HEK293 (cell line): Measurements from ENCODE around the gene KANTR.
"Not testable (repeated sequence)": the region's sequence is repeated elsewhere in the genome, so short reads cannot be mapped to it uniquely, and the experiment has no call there.

Source experiments
- KLF10 ChIP-seq: fragments of 450-650 bp; IDR thresholded peaks from 2 replicates; pipeline ENCODE4 v1.5.1; 2018; ENCODE audit warnings: missing biosample characterization, mild to moderate bottlenecking, missing genetic modification characterization
- ZBTB6 ChIP-seq: fragments of 450-650 bp; formaldehyde crosslinking; IDR thresholded peaks from 2 replicates; pipeline ENCODE4 v1.5.1; 2017; ENCODE audit warnings: missing biosample characterization, missing genetic modification characterization
- ZFP37 ChIP-seq: fragments of 450-650 bp; formaldehyde crosslinking; IDR thresholded peaks from 2 replicates; pipeline ENCODE4 v1.5.1; 2016; ENCODE audit warnings: missing biosample characterization, missing genetic modification characterization
- ZNF768 ChIP-seq: fragments of 450-650 bp; formaldehyde crosslinking; IDR thresholded peaks from 2 replicates; pipeline ENCODE4 v1.5.1; 2018; ENCODE audit warnings: missing biosample characterization, mild to moderate bottlenecking, missing genetic modification characterization
- ZSCAN16 ChIP-seq: fragments of 450-650 bp; formaldehyde crosslinking; IDR thresholded peaks from 2 replicates; pipeline ENCODE4 v1.5.1; 2016; ENCODE audit warnings: missing biosample characterization, missing genetic modification characterization
- TF ChIP-seq, protein P1 (sequence below): fragments of 450-650 bp; formaldehyde crosslinking; IDR thresholded peaks from 2 replicates; pipeline ENCODE4 v1.5.1; 2016; ENCODE audit warnings: missing biosample characterization, missing genetic modification characterization

DNA sequence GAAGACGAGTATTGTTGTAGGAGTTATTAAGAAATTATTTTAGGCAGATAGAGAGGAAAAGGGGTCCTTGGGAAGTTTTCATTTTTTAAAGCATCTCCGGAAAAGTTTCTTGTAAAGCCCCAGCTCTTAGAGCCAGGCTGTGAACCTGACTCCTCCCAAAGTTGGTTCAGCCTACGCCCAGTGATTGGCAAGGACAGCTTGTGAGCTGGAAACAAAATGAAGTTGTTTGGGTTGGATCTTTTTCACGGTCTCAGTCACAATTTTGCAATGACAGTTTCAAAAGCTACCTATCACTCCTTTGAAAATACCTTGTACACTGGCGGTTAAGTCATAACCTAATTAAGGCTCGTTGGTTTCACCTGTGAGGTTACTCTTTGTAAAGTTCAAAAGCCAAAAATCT is 70.6 kb downstream of the KANTR start:
- not testable (repeated sequence) for TF ChIP-seq ZBTB6; ZNF768 (tag by site-specific recombination); KLF10 (tag by site-specific recombination); ZSCAN16; ZFP37 (tag by site-specific recombination)
- TF ChIP-seq, protein P1, sequence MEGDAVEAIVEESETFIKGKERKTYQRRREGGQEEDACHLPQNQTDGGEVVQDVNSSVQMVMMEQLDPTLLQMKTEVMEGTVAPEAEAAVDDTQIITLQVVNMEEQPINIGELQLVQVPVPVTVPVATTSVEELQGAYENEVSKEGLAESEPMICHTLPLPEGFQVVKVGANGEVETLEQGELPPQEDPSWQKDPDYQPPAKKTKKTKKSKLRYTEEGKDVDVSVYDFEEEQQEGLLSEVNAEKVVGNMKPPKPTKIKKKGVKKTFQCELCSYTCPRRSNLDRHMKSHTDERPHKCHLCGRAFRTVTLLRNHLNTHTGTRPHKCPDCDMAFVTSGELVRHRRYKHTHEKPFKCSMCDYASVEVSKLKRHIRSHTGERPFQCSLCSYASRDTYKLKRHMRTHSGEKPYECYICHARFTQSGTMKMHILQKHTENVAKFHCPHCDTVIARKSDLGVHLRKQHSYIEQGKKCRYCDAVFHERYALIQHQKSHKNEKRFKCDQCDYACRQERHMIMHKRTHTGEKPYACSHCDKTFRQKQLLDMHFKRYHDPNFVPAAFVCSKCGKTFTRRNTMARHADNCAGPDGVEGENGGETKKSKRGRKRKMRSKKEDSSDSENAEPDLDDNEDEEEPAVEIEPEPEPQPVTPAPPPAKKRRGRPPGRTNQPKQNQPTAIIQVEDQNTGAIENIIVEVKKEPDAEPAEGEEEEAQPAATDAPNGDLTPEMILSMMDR, result not testable (repeated sequence)
